A549 (cell line): ENCODE results near the gene DIAPH2.

Experiments used
- CBX8 ChIP-seq: fragments of 200-600 bp; sonication (generic); IDR thresholded peaks from 2 replicates; pipeline ENCODE4 v1.6.1; 2016
- CEBPB ChIP-seq, 2 experiments: fragments of >200 bp in 1 of 2; sonication (Bioruptor Twin) in 1 of 2; formaldehyde crosslinking in 1 of 2; IDR thresholded peaks; 2 replicates each; pipeline ENCODE4 v1.6.1; 2012 to 2016
- CTCF ChIP-seq: fragments of >200 bp; sonication (Bioruptor Twin); formaldehyde crosslinking; IDR thresholded peaks from 3 replicates; pipeline ENCODE4 v1.5.1; 2016
- EP300 ChIP-seq, 2 experiments: fragments of >200 bp; sonication (Bioruptor Twin); formaldehyde crosslinking; IDR thresholded peaks; 2 replicates in 1 of 2; 3 replicates in 1 of 2; pipeline ENCODE4 v1.6.1; 2016 to 2017
- ESRRA ChIP-seq: fragments of 150-350 bp; IDR thresholded peaks from 2 replicates; pipeline ENCODE4 v1.6.1; 2014; ENCODE audit warnings: mild to moderate bottlenecking, low read length, borderline replicate concordance
- HEYL ChIP-seq: fragments of 250-450 bp; sonication (Bioruptor Pico); IDR thresholded peaks from 2 replicates; pipeline ENCODE4 v1.8.0; 2021; ENCODE audit warnings: mild to moderate bottlenecking, moderate library complexity
- JUNB ChIP-seq: fragments of >200 bp; sonication (Bioruptor Twin); formaldehyde crosslinking; IDR thresholded peaks from 2 replicates; pipeline ENCODE4 v1.6.1; 2016
- KDM1A ChIP-seq: fragments of 200-600 bp; sonication (generic); IDR thresholded peaks from 2 replicates; pipeline ENCODE4 v1.6.1; 2016; ENCODE audit warnings: low read depth, mild to moderate bottlenecking
- NFE2L2 ChIP-seq: fragments of 150-350 bp; conservative IDR thresholded peaks from 2 replicates; pipeline ENCODE4 v1.6.1; 2014; ENCODE audit warnings: low read length
- POLR2A ChIP-seq: IDR thresholded peaks from 2 replicates; pipeline ENCODE4 v1.6.1; 2012; ENCODE audit warnings: mild to moderate bottlenecking, low read length
- RAD21 ChIP-seq, 2 experiments: fragments of >200 bp in 1 of 2; sonication (Bioruptor Twin) in 1 of 2; formaldehyde crosslinking in 1 of 2; IDR thresholded peaks in 1 of 2; conservative IDR thresholded peaks in 1 of 2; 2 replicates in 1 of 2; 3 replicates in 1 of 2; pipeline ENCODE4 v1.6.1; 2012 to 2018; ENCODE audit warnings: inconsistent platforms in 1 of 2
- RCOR1 ChIP-seq: fragments of 150-350 bp; IDR thresholded peaks from 2 replicates; pipeline ENCODE4 v1.6.1; 2014; ENCODE audit warnings: antibody characterized with exemption, low read length, low read depth
- REST ChIP-seq: fragments of 200-600 bp; sonication (generic); IDR thresholded peaks from 2 replicates; pipeline ENCODE4 v1.6.1; 2016; ENCODE audit warnings: antibody characterized with exemption, mild to moderate bottlenecking, moderate library complexity
- ZNF302 ChIP-seq: fragments of 250-450 bp; sonication (Bioruptor Pico); IDR thresholded peaks from 2 replicates; pipeline ENCODE4 v1.9.0; 2021; ENCODE audit warnings: inconsistent platforms, mild to moderate bottlenecking, moderate library complexity

- TF ChIP-seq RAD21 (conservative IDR thresholded peaks at IDR 0.05 in 1 of 2, IDR thresholded peaks at IDR 0.05 in 1 of 2): peak; percentile 44 to 58
- TF ChIP-seq POLR2A: no peak
- TF ChIP-seq CBX8: no peak
- peak; percentile 37 for TF ChIP-seq CTCF
- no peak for TF ChIP-seq RCOR1
- TF ChIP-seq NFE2L2: no peak
- TF ChIP-seq HEYL: no peak
- no peak for TF ChIP-seq REST
- no peak for TF ChIP-seq ZNF302 (CRISPR knock-in tag)
- TF ChIP-seq CEBPB (IDR thresholded peaks at IDR 0.05): no peak
- no peak for TF ChIP-seq EP300 (IDR thresholded peaks at IDR 0.05)
- no peak for TF ChIP-seq JUNB
- no peak for TF ChIP-seq KDM1A
- TF ChIP-seq ESRRA: no peak
These were observed 341.8 kb downstream of the DIAPH2 start for GRCh38 chrX:97026406-97026805.
